Measurements from ENCODE around the gene PRSS12.
"Not testable (repeated sequence)": the region's sequence is repeated elsewhere in the genome, so short reads cannot be mapped to it uniquely, and the experiment has no call there.

PRSS12 gene

GRCh38 chr4:118271788-118272187 is 81.0 kb downstream of the PRSS12 start:
- Histone ChIP-seq H3K9ac (ENCODE audit: low read length) (no peak overlapping the region), H3K27ac (ENCODE audit: low read depth, low read length) (no peak overlapping the region), H3K4me1 (ENCODE audit: insufficient read depth, low read length) (no peaks in the 10 kb centered on the region), H3K36me3 (ENCODE audit: insufficient read depth, low read length) (no peaks in the 10 kb centered on the region), H3K4me3 (ENCODE audit: low read depth in 1 of 2, low read length in 2 of 2) (no peak overlapping the region), H3K27me3 (ENCODE audit: control insufficient read depth in 1 of 2, insufficient read depth in 2 of 2, low read length in 2 of 2) (no peaks in the 10 kb centered on the region), H3K9me3 (ENCODE audit: low read length) (no peaks in the 10 kb centered on the region)

DNA sequence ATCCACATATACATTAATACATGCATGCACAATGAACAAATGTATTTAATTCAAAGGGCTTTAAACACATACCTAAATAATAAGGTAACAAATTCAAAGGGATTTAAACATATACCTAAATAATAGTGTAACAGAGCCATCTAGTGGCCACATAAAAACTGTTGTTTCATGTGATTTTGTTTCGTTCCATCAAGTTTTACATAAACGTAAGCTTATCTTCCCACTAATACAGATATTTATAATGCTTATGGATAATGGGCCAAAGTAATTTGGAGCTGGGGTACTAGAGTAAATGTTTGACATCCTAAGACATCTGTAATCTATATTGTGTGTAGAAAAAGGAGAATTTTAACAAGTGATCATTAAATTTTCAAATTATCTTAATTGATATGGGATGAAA is 82.3 kb downstream of the PRSS12 start:
- Histone ChIP-seq H3K4me1 (ENCODE audit: insufficient read depth, low read length) (no peaks in the 10 kb centered on the region), H3K9ac (ENCODE audit: low read length) (no peak overlapping the region), H3K4me3 (ENCODE audit: low read depth in 1 of 2, low read length in 2 of 2) (no peak overlapping the region), H3K27ac (ENCODE audit: low read depth, low read length) (no peak overlapping the region), H3K9me3 (ENCODE audit: low read length) (no peaks in the 10 kb centered on the region), H3K27me3 (ENCODE audit: control insufficient read depth in 1 of 2, insufficient read depth in 2 of 2, low read length in 2 of 2) (no peaks in the 10 kb centered on the region), H3K36me3 (ENCODE audit: insufficient read depth, low read length) (no peaks in the 10 kb centered on the region)

DNA sequence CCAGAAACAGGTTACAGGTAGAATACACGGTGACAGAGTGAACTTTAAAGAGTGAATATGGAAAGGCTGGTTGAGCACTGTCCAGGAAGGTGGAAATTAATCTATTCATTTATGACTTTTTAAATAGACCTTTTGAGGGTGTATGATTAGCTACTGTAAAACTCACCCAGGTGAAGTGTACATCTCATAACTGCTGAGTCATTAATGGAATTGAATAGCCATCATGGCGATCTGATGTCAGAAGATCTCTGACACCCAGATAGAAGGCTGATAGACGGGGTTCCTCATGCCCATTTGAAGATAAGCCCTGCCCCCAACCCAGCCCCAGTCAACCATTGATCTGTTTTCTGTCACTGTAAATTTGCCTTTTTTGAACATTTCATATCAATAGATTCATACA is 84.0 kb downstream of the PRSS12 start:
- no peaks in the 10 kb centered on the region for H3K36me3 ChIP-seq (ENCODE audit: insufficient read depth, low read length)
- H3K27me3 ChIP-seq (ENCODE audit: control insufficient read depth in 1 of 2, insufficient read depth in 2 of 2, low read length in 2 of 2): no peaks in the 10 kb centered on the region
- no peaks in the 10 kb centered on the region for H3K9me3 ChIP-seq (ENCODE audit: low read length)
- H3K9ac ChIP-seq (ENCODE audit: low read length): no peak overlapping the region
- H3K4me1 ChIP-seq (ENCODE audit: insufficient read depth, low read length): no peaks in the 10 kb centered on the region
- H3K4me3 ChIP-seq (ENCODE audit: low read depth in 1 of 2, low read length in 2 of 2): no peak overlapping the region
- H3K27ac ChIP-seq (ENCODE audit: low read depth, low read length): no peak overlapping the region

- H3K27ac ChIP-seq (ENCODE audit: low read depth, low read length); H3K9me3 ChIP-seq (ENCODE audit: low read length); H3K4me3 ChIP-seq (ENCODE audit: low read depth in 1 of 2, low read length in 2 of 2); H3K27me3 ChIP-seq (ENCODE audit: control insufficient read depth in 1 of 2, insufficient read depth in 2 of 2, low read length in 2 of 2); H3K4me1 ChIP-seq (ENCODE audit: insufficient read depth, low read length); H3K36me3 ChIP-seq (ENCODE audit: insufficient read depth, low read length); H3K9ac ChIP-seq (ENCODE audit: low read length): not testable (repeated sequence)
Observed at GRCh38 chr4:118266145-118266496, 86.7 kb downstream of the PRSS12 start.

DNA sequence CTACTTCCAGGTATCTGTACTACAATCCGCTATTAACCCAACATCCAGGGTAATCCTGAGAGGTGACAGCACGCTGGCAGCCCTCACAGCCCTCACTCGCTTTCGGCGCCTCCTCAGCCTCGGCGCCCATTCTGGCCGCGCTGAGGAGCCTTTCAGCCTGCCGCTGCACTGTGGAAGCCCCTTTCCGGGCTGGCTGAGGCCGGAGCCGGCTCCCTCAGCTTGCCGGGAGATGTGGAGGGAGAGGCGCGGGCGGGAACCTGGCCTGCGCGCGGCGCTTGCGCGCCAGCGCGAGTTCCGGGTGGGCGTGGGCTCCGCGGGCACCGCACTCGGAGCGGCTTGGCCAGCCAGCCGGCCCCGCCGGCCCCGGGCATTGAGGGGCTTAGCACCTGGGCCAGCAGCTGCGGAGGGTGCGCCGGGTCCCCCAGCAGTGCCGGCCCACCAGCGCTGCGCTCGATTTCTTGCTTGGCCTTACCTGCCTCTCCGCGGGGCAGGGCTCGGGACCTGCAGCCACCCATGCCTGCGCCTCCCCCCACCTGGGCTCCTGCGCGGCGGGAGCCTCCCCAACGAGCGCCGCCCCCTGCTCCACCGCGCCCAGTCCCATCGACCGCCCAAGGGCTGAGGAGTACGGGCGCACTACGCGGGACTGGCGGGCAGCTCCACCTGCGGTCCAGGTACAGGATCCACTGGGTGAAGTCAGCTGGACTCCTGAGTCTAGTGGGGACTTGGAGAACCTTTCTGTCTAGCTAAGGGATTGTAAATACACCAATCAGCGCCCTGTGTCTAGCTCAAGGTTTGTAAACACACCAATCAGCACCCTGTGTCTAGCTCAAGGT is 87.3 kb downstream of the PRSS12 start:
- Histone ChIP-seq H3K27ac (ENCODE audit: low read depth, low read length) (no peak overlapping the region), H3K9me3 (ENCODE audit: low read length) (no peaks in the 10 kb centered on the region), H3K27me3 (ENCODE audit: control insufficient read depth in 1 of 2, insufficient read depth in 2 of 2, low read length in 2 of 2) (no peaks in the 10 kb centered on the region), H3K36me3 (ENCODE audit: insufficient read depth, low read length) (no peaks in the 10 kb centered on the region), H3K4me1 (ENCODE audit: insufficient read depth, low read length) (no peaks in the 10 kb centered on the region), H3K4me3 (ENCODE audit: low read depth in 1 of 2, low read length in 2 of 2) (peak overlapping the region; percentile 35 to 50), H3K9ac (ENCODE audit: low read length) (no peak overlapping the region)

- H3K9ac ChIP-seq (ENCODE audit: low read length): no peak overlapping the region
- no peaks in the 10 kb centered on the region for H3K4me1 ChIP-seq (ENCODE audit: insufficient read depth, low read length)
- H3K9me3 ChIP-seq (ENCODE audit: low read length): no peaks in the 10 kb centered on the region
- H3K27me3 ChIP-seq (ENCODE audit: control insufficient read depth in 1 of 2, insufficient read depth in 2 of 2, low read length in 2 of 2): no peaks in the 10 kb centered on the region
- no peak overlapping the region for H3K4me3 ChIP-seq (ENCODE audit: low read depth in 1 of 2, low read length in 2 of 2)
- no peak overlapping the region for H3K27ac ChIP-seq (ENCODE audit: low read depth, low read length)
- no peaks in the 10 kb centered on the region for H3K36me3 ChIP-seq (ENCODE audit: insufficient read depth, low read length)
Observed at GRCh38 chr4:118264096-118264495, 88.7 kb downstream of the PRSS12 start.

DNA sequence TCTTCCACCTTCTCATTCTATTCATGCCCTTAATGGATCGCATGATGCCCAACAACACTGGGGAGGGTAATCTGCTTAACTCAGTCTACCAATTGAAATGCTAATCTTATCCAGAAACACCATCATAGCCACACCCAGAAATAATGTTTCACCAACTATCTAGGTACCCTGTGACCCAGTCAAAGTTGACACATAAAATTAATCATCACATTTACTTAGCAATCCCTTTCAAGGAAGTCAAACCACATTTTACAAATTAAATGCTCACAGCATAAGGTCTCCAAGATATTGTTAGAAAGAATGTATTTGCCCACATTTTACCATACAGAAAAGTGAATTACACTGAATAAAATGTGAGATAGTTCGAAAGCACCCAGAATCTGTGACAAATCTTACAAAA is 92.5 kb downstream of the PRSS12 start:
- Histone ChIP-seq H3K9ac (ENCODE audit: low read length) (no peak overlapping the region), H3K27ac (ENCODE audit: low read depth, low read length) (no peak overlapping the region), H3K4me3 (ENCODE audit: low read depth in 1 of 2, low read length in 2 of 2) (no peak overlapping the region), H3K4me1 (ENCODE audit: insufficient read depth, low read length) (no peaks in the 10 kb centered on the region), H3K9me3 (ENCODE audit: low read length) (no peaks in the 10 kb centered on the region), H3K27me3 (ENCODE audit: control insufficient read depth in 1 of 2, insufficient read depth in 2 of 2, low read length in 2 of 2) (no peaks in the 10 kb centered on the region), H3K36me3 (ENCODE audit: insufficient read depth, low read length) (no peaks in the 10 kb centered on the region)

GRCh38 chr4:118259111-118259510 is 93.7 kb downstream of the PRSS12 start:
- no peak overlapping the region for H3K9ac ChIP-seq (ENCODE audit: low read length)
- H3K4me3 ChIP-seq (ENCODE audit: low read depth in 1 of 2, low read length in 2 of 2): no peak overlapping the region
- H3K9me3 ChIP-seq (ENCODE audit: low read length): no peaks in the 10 kb centered on the region
- H3K4me1 ChIP-seq (ENCODE audit: insufficient read depth, low read length): no peaks in the 10 kb centered on the region
- H3K36me3 ChIP-seq (ENCODE audit: insufficient read depth, low read length): no peaks in the 10 kb centered on the region
- no peaks in the 10 kb centered on the region for H3K27me3 ChIP-seq (ENCODE audit: control insufficient read depth in 1 of 2, insufficient read depth in 2 of 2, low read length in 2 of 2)
- H3K27ac ChIP-seq (ENCODE audit: low read depth, low read length): no peak overlapping the region

DNA sequence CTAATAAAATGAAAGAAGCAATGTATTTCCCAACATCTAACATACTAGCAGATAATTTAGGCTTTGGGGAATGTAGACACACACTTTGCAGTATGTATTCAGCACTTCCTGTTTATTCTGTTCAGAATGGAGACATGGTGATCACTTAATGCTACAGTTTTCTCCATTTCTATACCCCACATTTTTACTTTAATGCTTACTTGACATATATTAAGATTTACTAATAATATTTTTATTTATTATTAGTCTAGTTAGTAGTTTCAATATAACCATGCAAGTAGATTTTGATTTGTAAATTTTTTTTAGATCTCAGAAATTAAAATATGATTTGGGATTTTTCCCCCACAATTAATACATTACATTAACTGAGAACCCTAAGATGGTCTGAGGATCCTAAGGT is 98.4 kb downstream of the PRSS12 start:
- H3K9me3 ChIP-seq (ENCODE audit: low read length): no peaks in the 10 kb centered on the region
- no peak overlapping the region for H3K9ac ChIP-seq (ENCODE audit: low read length)
- no peaks in the 10 kb centered on the region for H3K36me3 ChIP-seq (ENCODE audit: insufficient read depth, low read length)
- H3K27ac ChIP-seq (ENCODE audit: low read depth, low read length): no peak overlapping the region
- no peaks in the 10 kb centered on the region for H3K4me1 ChIP-seq (ENCODE audit: insufficient read depth, low read length)
- no peaks in the 10 kb centered on the region for H3K27me3 ChIP-seq (ENCODE audit: control insufficient read depth in 1 of 2, insufficient read depth in 2 of 2, low read length in 2 of 2)
- H3K4me3 ChIP-seq (ENCODE audit: low read depth in 1 of 2, low read length in 2 of 2): no peak overlapping the region

DNA sequence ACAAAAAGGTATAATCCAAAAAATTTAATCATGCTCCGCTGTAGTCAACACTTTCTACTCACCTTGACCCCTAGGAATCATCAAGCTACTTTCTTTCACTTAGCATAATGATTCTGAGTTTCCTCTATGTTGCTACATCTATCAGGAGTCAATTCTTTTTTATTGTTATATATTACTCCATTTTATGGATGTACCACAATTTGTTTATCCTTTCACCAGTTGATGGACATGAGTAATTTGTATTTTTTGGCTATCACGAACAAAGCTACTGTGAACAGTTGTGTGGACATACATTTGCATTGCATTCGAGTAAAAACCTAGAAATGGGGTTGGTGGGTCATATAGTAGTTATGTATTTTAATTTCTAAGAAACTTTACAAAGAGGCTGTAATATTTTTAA is 102.9 kb downstream of the PRSS12 start:
- H3K27ac ChIP-seq (ENCODE audit: low read depth, low read length): no peak overlapping the region
- H3K4me1 ChIP-seq (ENCODE audit: insufficient read depth, low read length): no peaks in the 10 kb centered on the region
- no peaks in the 10 kb centered on the region for H3K36me3 ChIP-seq (ENCODE audit: insufficient read depth, low read length)
- H3K4me3 ChIP-seq (ENCODE audit: low read depth in 1 of 2, low read length in 2 of 2): no peak overlapping the region
- H3K9me3 ChIP-seq (ENCODE audit: low read length): no peaks in the 10 kb centered on the region
- H3K9ac ChIP-seq (ENCODE audit: low read length): no peak overlapping the region
- H3K27me3 ChIP-seq (ENCODE audit: control insufficient read depth in 1 of 2, insufficient read depth in 2 of 2, low read length in 2 of 2): no peaks in the 10 kb centered on the region

GRCh38 chr4:118237531-118237930 is 115.3 kb downstream of the PRSS12 start:
- H3K27me3 ChIP-seq (ENCODE audit: control insufficient read depth in 1 of 2, insufficient read depth in 2 of 2, low read length in 2 of 2): no peaks in the 10 kb centered on the region
- no peak overlapping the region for H3K4me3 ChIP-seq (ENCODE audit: low read depth in 1 of 2, low read length in 2 of 2)
- H3K9ac ChIP-seq (ENCODE audit: low read length): no peak overlapping the region
- H3K36me3 ChIP-seq (ENCODE audit: insufficient read depth, low read length): no peaks in the 10 kb centered on the region
- no peak overlapping the region for H3K27ac ChIP-seq (ENCODE audit: low read depth, low read length)
- no peaks in the 10 kb centered on the region for H3K4me1 ChIP-seq (ENCODE audit: insufficient read depth, low read length)
- no peaks in the 10 kb centered on the region for H3K9me3 ChIP-seq (ENCODE audit: low read length)

DNA sequence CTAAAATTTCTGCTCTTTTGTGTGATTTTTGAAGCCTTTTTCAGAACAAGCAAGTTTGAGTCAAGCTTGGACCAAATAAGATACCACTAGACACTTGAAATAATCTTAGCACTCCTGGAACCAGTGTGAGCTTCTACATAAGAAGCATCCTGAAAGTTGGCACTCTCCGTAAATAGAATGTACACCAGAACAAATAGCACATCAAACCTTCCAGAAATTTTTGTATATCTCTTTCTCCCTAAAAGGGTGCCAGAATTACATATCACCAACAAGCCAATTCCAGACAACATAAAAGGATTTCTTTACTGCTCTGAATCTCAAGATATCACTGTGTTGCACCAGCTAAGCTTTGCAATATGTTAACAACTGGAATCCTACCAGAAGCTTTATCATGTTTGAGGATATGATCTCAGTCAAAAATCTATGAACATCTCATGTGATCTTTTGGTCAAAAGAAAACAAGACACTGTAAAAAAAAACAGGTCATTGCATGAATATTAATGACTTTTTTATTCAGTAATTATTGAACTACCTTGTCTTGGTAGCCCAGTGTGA is 117.2 kb downstream of the PRSS12 start:
- Histone ChIP-seq H3K9ac (ENCODE audit: low read length) (no peak overlapping the region), H3K27ac (ENCODE audit: low read depth, low read length) (no peak overlapping the region), H3K27me3 (ENCODE audit: control insufficient read depth in 1 of 2, insufficient read depth in 2 of 2, low read length in 2 of 2) (no peaks in the 10 kb centered on the region), H3K9me3 (ENCODE audit: low read length) (no peaks in the 10 kb centered on the region), H3K4me1 (ENCODE audit: insufficient read depth, low read length) (no peaks in the 10 kb centered on the region), H3K36me3 (ENCODE audit: insufficient read depth, low read length) (no peaks in the 10 kb centered on the region), H3K4me3 (ENCODE audit: low read depth in 1 of 2, low read length in 2 of 2) (no peak overlapping the region)
